SK-N-MC (cell line): ENCODE measurements around the gene GSE1.

Source experiments
- DNase-seq: peaks from one replicate; pipeline ENCODE4 v3.0.0-alpha.2; 2011; ENCODE audit warnings: low read depth, low spot score
- H3K27ac ChIP-seq: fragments of 200-600 bp; sonication (generic); 2 replicates; pipeline ENCODE4 v1.5.1; 2016; ENCODE audit warnings: mixed run types
- H3K36me3 ChIP-seq: fragments of 200-600 bp; sonication (generic); 2 replicates; pipeline ENCODE4 v1.6.1; 2017; ENCODE audit warnings: antibody characterized with exemption, low read length, mixed read lengths; ENCODE audit not compliant: insufficient read depth
- H3K4me3 ChIP-seq: fragments of 200-600 bp; sonication (generic); 2 replicates; pipeline ENCODE4 v1.5.1; 2016
- H3K9ac ChIP-seq: fragments of 200-600 bp; sonication (generic); 2 replicates; pipeline ENCODE4 v1.8.0; 2017; ENCODE audit warnings: mixed run types, mixed read lengths; ENCODE audit not compliant: insufficient read length
- H3K9me3 ChIP-seq: fragments of 200-600 bp; sonication (generic); 2 replicates; pipeline ENCODE4 v1.6.1; 2017; ENCODE audit warnings: low read depth, mild to moderate bottlenecking, antibody characterized with exemption, low read length, moderate library complexity, mixed read lengths
- EZH2 ChIP-seq: fragments of 200-600 bp; sonication (generic); IDR thresholded peaks from one replicate; pipeline ENCODE4 v1.6.1; 2017; ENCODE audit warnings: antibody characterized with exemption
- FOXP2 ChIP-seq: optimal IDR thresholded peaks from 2 replicates; pipeline ENCODE3; 2011; ENCODE audit warnings: mild to moderate bottlenecking, moderate library complexity; ENCODE audit not compliant: insufficient read depth; ENCODE audit errors: extremely low read length, control extremely low read depth
- POLR2AphosphoS5 ChIP-seq: IDR thresholded peaks from 2 replicates; pipeline ENCODE4 v1.6.1; 2012; ENCODE audit warnings: mild to moderate bottlenecking, low read depth, low read length, borderline replicate concordance

GSE1 gene

GRCh38 chr16:85610446-85611193 lies 2.5 kb upstream of the GSE1 start:
- no peak for TF ChIP-seq EZH2
- no peak for TF ChIP-seq FOXP2
- TF ChIP-seq POLR2AphosphoS5: no peak
- Histone ChIP-seq H3K4me3 (no peak overlapping the region), H3K36me3 (no peaks in the 10 kb centered on the region), H3K9me3 (no peaks in the 10 kb centered on the region), H3K27ac (no peak overlapping the region), H3K9ac (no peak overlapping the region)
- no peak for DNase-seq

- Histone ChIP-seq H3K9me3 (no peaks in the 10 kb centered on the region), H3K9ac (no peak overlapping the region), H3K36me3 (no peaks in the 10 kb centered on the region), H3K4me3 (peak overlapping the region; percentile 67), H3K27ac (0 out of 2 replicates have a peak overlapping the region, but pooled peaks have one; percentile 46)
- TF ChIP-seq EZH2 (no peak), POLR2AphosphoS5 (no peak), FOXP2 (no peak)
- no peak for DNase-seq
Observed at GRCh38 chr16:85611194-85611443, 2.0 kb upstream of the GSE1 start.

GRCh38 chr16:85611444-85612190 lies 1.5 kb upstream of the GSE1 start:
- Histone ChIP-seq H3K4me3 (peak overlapping the region; percentile 67), H3K36me3 (no peaks in the 10 kb centered on the region), H3K9me3 (no peaks in the 10 kb centered on the region), H3K27ac (peak overlapping the region; percentile 46; the same call in 1 of the 2 replicates), H3K9ac (no peak overlapping the region)
- TF ChIP-seq POLR2AphosphoS5 (no peak), EZH2 (no peak), FOXP2 (no peak)
- DNase-seq: no peak

GRCh38 chr16:85612191-85612800 lies 826 bp upstream of the GSE1 start:
- no peak for DNase-seq
- no peak; the same call in 1 of the 2 replicates for TF ChIP-seq POLR2AphosphoS5
- TF ChIP-seq EZH2: no peak
- TF ChIP-seq FOXP2: no peak
- no peaks in the 10 kb centered on the region for H3K9me3 ChIP-seq
- no peaks in the 10 kb centered on the region for H3K36me3 ChIP-seq
- H3K9ac ChIP-seq: no peak overlapping the region
- H3K4me3 ChIP-seq: peak overlapping the region; percentile 79
- peak overlapping the region; percentile 54; the same call in 1 of the 2 replicates for H3K27ac ChIP-seq

GRCh38 chr16:85613604-85614337 lies 649 bp downstream of the GSE1 start:
- Histone ChIP-seq H3K4me3 (peak overlapping the region; percentile 79), H3K9me3 (no peaks in the 10 kb centered on the region), H3K9ac (no peak overlapping the region), H3K27ac (no peak overlapping the region), H3K36me3 (no peaks in the 10 kb centered on the region)
- TF ChIP-seq POLR2AphosphoS5: no peak
- TF ChIP-seq EZH2: no peak
- TF ChIP-seq FOXP2: no peak
- no peak for DNase-seq

- Histone ChIP-seq H3K36me3 (no peaks in the 10 kb centered on the region), H3K9me3 (no peaks in the 10 kb centered on the region), H3K9ac (no peak overlapping the region), H3K4me3 (peak overlapping the region; percentile 79), H3K27ac (0 out of 2 replicates have a peak overlapping the region, but pooled peaks have one; percentile 19)
- TF ChIP-seq POLR2AphosphoS5: no peak
- TF ChIP-seq FOXP2: no peak
- no peak for TF ChIP-seq EZH2
- no peak for DNase-seq
Observed at GRCh38 chr16:85614338-85615013, 1.4 kb downstream of the GSE1 start.

- H3K9ac ChIP-seq: no peak overlapping the region
- peak overlapping the region; percentile 36; the same call in 1 of the 2 replicates for H3K27ac ChIP-seq
- no peaks in the 10 kb centered on the region for H3K36me3 ChIP-seq
- peak overlapping the region; percentile 79 for H3K4me3 ChIP-seq
- no peaks in the 10 kb centered on the region for H3K9me3 ChIP-seq
- DNase-seq: no peak
- TF ChIP-seq POLR2AphosphoS5 (no peak), FOXP2 (no peak), EZH2 (no peak)
Observed at GRCh38 chr16:85615014-85615851, 2.1 kb downstream of the GSE1 start.
